Pulmonary artery endothelial cell (primary cell): Measurements from ENCODE around the gene FXYD1. TPM values are rescaled to one million over a fixed set of nuclear protein-coding genes. Genes with fewer than 3 reads are reported as not detected.

Experiments
- DNase-seq: peaks from one replicate; pipeline ENCODE4 v3.0.0-alpha.2; 2011; ENCODE audit warnings: low read depth, low spot score
- total RNA-seq: library from RNA; depleted of rRNA; stranded (reverse); fragments of >200 nt; gene quantifications from 2 replicates; pipeline ENCODE4 v1.2.3, GENCODE V29; 2014

FXYD1 gene
- total RNA-seq, 1 donor from 2014 or later: 0.26 TPM

DNA sequence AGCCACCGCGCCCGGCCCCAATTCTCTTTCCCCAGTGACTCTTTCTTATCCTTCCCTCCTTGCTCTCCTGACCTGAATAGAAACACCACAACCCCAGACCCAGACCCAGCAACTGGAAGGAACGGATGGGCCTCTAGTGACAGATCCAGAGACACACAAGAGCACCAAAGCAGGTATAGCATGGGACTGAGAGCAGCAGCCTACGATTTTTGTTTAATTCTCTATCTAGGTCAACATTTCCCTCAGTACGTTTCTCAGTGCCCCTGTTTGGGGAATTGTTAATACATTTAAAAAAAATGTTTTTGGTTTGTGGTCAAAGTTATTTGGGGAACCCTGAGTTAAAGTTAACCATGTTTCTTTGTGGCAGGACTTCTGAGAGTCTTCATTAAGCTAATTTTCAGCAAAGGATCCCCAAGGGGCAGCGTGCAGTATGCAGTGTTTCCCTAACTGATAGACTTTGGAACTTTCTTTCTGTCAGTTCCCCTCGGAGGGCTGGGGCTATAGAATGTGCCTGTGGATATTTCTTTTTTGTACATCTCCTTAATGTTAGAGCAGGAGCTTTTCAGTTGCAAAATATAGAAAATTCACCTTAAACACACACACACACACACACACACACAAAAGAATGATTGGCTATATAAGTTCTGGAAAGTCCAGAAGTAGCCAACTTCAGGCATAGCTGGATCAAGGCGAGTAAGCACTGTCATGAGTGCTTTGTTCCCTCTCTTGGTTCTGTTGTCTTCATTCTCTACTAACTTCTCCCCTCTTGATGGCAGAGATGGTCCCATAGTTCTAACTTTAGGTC, 22.2 kb downstream of the FXYD1 start:
- DNase-seq: no peak

DNA sequence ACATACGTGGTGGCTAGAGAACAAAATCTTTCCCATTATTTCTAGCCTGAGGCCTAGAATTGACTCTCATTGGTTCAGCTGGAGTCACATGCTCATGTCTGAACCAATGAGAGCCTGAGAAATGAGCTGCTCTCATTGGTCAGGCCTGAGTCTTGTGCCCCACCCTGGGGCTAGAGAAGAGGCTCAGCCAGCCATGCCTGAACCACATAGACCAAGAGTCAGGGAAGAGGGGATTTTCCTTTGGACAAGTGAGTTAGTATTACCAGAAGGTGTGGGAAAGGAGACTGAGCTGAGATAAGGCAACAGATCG, 22.8 kb downstream of the FXYD1 start:
- no peak for DNase-seq

DNA sequence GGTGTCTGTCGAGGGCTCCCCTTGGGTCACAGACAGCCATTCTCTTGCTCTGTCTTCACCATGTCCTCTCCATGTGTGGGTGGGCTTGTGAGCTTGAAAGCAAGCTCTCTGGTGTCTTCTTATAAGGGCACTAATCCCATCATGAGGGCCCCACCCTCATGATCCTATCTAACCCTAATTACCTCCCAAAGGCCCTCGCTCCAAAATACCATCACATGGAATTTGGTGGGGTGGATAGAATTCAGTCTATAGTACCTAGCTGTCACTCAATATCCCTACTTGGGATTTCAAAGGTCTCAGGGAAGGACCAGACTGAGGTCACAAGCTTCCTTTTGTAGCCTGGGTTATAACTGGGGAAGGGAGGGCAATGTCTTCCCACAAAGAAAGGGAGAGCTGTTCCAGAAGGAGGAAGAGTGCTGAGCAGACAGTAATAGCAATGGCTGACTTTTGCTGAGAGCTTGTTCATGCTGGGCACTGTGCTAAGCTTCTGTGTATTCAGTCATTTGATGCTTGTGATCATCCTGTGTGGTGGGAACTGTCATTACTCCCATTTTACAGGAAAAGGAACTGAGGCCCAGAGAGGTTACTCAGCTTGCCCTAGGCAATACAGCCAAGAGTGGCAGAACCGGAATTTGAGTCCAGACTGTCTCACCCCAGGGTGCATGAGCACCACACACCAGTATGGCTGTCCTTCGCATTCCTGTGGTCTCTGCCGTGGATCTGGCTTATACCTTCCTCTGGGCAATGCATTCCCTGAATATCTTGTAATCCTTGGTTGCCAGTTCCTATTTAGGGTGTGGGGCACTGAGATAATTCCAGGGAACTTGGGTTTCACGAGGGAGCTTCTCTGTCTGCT, 24.1 kb downstream of the FXYD1 start:
- DNase-seq: no peak

DNA sequence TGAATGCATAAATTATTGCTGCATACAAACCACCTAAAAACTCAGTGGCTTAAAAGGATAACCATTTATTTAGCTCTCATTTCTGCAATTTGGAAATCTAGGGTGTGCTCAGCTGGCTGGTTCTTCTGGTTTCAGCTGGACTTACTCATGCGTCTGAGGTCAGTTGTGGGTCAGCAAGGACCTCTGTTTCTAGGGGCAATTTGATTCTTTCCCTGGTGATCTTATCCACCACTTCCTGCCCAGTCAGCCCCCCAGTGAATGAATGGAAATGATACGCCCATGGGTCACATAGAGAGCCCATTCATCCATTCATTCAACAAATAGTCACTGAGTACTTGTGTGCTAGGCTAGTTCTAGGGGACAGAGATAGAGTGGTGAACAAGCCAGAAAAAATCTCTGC, 25.8 kb downstream of the FXYD1 start:
- DNase-seq: no peak

DNA sequence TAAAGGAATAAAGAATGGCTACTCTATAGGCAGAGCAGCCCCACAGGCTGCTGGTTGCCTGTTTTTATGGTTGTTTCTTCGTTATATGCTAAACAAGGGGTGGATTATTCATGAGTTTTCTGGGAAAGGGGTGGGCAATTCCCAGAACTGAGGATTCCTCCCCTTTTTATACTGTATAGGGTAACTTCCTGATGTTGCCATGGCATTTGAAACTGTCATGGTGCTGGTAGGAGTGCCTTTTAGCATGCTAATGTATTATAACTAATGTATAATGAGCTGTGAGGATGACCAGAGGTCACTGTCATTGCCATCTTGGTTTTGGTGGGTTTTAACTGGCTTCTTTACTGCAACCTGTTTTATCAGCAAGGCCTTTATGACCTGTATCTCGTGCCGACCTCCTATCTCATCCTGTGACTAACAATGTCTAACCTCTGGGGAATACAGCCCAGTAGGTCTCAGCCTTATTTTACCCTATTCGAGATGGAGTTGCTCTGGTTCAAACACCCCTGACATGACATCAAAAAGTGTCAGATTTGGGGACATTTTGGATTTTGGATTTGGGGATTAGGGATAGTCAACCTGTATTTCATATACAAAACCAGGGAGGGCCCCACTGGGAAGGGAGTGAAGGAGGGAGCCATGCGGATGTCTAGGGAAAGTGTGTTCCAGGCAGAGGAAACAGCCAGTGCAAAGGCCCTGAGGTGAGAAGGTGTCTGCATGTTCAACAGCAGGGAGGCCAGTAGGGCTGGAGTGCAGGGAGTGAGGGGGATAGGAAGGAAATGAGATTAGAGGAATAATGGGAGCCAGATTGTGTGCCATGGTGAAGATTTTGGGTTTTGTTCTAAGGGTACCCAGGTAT, 26.8 kb downstream of the FXYD1 start:
- DNase-seq: no peak

DNA sequence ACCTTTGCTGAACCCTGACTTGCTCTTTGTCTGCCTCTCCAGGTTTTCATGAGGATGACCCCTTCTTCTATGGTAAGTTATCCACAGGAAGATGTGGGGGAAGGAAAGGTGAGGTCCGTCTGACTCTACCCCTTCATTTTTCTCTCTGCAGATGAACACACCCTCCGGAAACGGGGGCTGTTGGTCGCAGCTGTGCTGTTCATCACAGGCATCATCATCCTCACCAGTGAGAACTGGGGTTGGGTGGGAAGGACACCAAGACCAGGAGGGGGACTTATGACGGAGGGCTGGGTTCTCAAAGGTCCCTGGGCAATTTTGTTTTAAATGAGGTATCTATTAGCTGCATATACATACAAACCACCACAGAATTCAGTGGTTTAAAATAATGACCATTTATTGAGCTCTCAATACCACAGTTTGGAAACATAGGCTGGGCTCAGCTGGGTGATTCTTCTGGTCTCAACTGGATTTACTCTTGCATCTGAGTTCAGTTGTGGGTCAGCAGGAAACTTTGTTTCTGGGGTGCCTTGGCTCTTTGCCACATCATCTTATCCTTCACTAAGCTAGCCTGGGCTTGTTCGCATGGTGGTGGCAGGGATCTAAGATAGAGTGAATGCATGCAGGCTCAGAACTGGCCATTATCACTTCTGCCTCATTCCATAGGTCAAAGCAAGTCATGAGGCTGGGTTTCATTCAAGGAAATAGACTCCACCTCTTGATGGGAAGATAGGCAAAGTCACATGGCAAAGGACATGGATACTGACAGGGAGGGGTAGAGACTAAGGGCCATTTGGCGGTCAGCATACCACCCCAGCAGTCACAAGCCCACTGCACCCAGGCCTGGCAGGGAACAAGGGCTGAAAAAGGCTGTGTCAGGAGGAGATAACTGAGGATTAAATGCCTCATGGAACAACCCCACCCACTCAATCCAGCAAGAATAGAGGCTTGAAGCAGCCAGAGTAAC, 27.8 kb downstream of the FXYD1 start:
- no peak for DNase-seq

DNA sequence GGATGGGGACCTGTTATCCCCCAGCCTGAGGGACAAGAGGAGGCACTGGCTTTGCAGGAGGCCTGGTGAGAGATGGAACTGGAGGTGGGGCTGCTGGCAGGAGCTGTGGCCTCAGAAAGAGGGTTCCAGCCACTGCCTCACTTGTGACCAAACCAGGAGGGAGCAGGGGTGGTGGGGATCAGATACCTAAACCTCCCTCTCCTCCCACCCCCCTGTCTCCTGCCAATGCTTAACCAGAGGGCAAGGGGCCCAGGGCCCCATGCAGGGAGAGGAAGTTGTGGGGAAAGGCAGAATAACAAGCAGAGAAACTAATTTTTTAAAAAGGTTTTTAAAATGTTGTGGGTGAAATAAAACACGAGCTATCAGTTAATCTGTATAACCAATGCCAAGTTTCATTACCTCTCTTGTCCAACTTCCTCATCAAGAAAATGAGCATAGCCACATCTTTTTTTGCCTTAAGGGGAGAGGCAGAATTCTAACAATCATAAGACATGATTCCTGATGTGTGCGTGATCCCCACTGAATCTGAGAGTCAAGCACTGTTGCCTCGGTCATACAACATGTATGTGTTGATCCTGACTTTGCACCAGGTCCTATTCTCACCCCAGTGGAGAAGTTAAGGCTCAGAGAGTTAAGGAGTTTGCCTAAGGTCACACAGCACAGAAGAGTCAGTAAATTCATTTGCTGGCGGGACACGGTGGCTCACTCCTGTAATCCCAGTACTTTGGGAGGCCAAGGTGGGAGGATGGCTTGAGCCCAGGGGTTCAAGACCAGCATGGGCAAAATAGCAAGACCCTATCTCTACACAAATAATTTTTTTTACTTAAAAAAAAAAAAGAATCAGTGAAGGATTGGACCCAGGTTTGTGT, 28.9 kb downstream of the FXYD1 start:
- DNase-seq: no peak

DNA sequence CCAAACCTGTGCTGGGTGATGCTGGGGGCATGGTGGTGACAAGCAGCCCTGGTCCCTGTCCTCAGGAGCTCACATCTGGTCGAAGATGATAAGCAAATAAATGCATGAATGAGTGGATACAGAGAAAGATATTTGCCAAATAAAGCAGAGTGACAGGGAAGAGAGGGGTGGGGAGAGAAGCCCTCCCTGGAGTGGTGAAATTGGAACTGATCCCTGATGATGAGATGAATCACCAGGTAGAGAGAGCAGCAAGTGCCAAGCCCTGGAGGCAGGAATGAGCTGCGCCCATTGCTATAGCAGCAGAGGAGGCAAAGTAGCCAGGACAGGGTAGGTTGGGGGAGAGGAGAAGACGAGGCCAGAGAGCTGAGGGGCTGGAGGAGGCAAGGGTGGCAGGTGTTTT, 29.6 kb downstream of the FXYD1 start:
- no peak for DNase-seq

DNA sequence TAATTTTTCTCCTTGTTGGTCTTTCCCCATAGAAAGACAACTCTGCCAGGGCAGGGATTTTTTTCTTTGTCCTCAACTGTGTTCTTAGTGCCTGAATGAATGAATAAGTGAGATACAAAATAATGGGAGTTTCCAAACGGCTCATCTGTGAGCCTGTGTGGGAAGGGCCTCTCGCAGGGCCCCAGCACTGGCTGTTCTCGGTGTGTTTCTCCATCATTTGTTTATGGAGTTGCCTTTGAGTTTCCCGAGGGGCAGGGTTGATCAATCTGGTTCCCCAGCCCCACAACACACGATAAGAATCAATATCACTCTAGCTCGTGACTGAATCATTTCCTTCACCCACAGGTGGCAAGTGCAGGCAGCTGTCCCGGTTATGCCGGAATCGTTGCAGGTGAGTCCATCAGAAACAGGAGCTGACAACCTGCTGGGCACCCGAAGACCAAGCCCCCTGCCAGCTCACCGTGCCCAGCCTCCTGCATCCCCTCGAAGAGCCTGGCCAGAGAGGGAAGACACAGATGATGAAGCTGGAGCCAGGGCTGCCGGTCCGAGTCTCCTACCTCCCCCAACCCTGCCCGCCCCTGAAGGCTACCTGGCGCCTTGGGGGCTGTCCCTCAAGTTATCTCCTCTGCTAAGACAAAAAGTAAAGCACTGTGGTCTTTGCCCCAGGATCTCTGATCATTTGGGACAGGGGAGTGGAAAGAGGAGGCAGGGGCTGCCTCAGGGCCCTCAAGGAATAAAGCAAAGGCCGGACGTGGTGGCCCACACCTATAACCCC, 30.8 kb downstream of the FXYD1 start:
- DNase-seq: no peak

DNA sequence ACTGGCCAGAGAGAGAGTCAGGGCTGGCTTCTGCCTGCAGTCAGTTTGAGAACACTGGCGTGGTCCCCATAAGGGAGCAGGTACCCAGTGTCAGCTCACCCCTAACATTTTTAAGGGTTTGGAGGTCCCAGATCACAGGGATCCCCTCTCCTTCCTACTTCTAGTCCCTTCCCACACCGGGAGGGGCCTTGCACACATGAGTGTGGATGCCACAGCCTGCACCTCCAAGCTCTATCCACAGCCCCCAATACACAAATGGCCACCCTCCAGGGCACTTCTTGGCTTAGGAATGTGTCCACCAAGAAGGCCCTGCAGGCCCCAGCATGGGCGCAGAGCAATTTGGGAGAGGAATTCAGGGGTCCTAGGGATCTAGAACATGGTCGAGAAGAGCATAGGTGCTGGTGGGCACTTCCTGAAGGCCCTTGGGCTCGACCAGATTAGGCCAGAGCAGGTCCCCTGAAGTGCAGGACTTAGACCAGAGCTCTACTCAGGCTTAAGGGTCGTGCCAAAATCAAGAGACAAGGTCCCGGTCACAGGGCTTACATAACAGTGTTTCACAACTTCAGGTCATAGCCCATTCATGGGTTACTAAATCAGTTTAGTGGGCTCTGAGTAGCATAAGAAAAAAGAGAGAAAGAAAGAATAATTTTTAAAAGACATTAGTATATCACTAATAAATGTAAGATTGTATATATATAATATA, 31.9 kb downstream of the FXYD1 start:
- DNase-seq: no peak

DNA sequence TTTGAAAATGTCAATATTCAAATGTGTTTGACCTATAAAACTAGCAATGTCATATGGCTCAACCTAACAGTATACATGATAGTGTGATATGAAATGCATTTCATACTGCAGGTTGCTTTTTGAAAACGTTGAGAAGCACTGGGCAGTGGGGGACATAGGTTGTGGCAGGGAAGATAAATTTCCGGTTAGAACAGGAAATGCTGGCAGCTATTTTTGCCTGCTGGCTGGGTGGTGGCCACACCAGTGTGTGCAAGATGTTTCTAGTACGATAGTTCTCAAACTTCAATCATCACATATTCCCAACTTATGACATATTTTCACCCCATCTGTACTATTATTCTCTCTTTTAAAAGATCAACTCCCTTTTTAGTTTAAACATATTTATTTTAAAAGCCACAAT, 33.1 kb downstream of the FXYD1 start:
- no peak for DNase-seq

DNA sequence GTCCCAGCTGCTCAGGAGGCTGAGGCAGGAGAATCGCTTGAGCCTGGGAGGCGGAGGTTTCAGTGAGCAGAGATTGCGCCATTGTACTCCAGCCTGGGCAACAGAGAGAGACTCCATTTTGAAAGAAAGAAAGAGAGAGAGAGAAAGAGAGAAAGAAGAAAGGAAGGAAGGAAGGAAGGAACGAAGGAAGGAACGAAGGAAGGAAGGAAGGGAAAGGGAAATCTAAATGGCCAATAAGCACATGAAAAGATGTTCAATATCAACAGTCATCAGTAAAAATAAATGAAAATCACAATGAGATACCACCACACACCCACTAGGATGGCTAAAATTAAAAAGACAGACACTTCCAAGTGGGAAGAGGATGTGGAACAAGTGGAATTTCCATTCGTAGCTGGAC, 35.6 kb downstream of the FXYD1 start:
- DNase-seq: no peak

DNA sequence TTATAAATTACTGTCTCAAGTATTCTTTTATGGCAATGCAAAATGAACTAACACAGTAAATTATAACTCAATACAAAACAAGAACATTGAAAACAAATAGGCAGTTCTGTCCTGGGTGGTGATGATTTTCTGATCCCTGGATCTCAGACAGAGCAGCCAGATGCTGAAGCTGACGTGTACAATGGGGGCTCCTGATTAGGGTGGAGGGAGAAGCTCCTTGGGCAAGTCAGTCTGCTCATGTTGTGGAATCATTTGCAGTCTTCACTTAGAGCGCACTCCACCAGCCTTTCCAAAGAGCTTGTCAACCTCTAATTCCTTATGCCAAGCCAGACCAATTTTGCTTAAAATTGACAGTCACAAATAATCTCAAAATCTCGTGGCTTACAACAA, 37.6 kb downstream of the FXYD1 start:
- DNase-seq: no peak

DNA sequence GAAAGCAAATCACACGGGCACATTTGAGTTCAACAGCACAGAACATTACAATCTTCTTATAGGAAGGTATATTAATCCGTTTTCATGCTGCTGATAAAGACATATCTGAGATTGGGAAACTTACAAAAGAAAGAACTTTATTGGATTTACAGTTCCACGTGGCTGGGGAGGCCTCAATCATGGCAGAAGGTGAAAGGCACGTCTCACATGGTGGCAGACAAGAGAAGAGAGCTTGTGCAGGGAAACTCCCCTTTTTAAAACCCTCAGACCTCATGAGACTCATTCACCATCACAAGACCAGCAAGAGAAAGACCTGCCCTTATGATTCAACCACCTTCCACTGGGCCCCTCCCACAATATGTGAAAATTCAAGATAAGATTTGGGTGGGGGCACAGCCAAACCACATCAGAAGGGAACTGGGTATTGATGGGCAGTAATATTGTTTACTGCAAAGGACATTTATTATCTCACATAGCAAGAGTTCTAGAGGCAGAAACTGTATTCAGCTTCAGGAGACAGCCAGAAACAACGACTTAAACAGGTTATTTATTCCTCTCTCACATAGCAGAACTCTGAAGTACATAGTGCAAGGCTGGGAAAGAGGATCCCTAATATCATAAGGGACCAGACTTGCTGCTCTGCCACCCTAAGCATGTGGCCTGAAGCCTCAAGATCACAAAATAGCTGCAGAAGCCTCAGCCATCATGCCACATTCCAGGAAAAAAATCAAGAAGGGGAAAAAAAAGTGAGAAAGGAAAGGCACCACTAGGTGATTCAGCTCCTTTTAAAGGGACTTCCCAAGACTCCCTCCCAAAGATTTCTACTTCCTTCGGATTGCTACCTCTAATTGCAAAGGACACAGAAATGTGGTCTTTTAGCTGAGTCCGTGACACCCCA, 39.0 kb downstream of the FXYD1 start:
- DNase-seq: no peak

DNA sequence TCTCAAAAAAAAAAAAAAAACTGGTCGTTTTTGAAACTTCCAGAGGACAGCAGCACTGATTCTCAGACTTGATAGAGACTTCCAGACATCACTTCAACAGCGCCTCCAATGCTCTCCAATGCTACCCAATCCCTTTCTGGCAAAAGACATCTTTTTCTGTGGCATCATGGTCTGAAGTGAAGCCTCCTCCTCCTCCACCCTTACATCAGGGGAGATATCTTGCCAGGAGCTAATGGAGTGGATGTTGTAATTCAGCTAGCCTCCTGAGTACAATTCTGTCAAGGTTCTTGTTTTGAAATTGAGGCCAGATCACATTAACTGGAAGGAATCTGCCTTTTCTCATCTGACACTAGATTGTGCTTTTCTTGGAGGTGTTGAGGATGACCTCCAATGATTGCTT, 40.1 kb downstream of the FXYD1 start:
- no peak for DNase-seq

DNA sequence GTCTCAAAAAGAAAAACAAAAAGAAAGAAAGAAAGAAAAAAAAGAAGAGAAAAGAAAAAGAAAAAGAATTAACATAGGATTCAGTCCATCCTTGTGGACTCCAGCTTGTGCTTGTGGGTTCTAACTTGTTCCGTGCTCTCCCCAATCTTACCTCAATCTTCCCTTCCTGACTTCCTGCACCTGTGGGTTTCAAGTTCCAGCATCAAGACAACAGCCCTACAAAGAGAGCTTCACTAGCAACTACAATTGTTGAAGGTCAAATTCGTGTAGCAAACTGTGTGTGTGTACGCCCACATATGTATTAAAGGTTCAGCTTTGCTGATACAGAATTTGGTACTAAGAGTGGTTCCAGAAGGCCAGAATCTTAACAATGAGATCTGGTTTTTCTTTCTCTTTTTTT, 41.2 kb downstream of the FXYD1 start:
- DNase-seq: no peak

DNA sequence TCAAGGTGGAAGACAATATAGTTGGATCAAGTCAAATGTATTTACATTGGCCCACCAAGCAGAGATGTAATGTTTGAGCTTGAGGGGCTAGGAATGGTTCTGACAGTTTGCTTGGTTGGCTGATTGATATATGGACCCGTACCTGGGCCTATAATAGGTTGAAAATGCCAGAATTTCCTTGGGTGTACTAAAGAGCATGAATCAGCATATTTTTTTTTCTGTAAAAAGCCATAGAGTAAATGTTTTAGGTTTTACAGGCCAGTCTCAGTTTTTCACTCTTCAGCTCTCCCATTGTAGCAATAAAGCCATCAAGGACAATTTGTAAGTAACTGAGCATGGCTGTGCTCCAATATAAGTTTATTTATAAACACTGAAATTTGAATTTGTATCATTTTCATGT, 42.8 kb downstream of the FXYD1 start:
- no peak for DNase-seq
